Occipital lobe (tissue), 2 donors: ENCODE data around the gene CCDC196. TPM values are rescaled to one million over a fixed set of nuclear protein-coding genes. Genes with fewer than 3 reads are reported as not detected.
"Not testable (repeated sequence)": the region's sequence is repeated elsewhere in the genome, so short reads cannot be mapped to it uniquely, and the experiment has no call there.

Source experiments
- DNase-seq: peaks from one replicate; lab custom pipeline; 2025; lab: John Stamatoyannopoulos, UW
- total RNA-seq: library from RNA; depleted of rRNA; stranded (reverse); fragments of >200 nt; gene quantifications from one replicate; pipeline ENCODE4 v1.2.3, GENCODE V29; 2014

CCDC196 gene
- total RNA-seq, 1 donor from 2014 or later, result not detected

DNA sequence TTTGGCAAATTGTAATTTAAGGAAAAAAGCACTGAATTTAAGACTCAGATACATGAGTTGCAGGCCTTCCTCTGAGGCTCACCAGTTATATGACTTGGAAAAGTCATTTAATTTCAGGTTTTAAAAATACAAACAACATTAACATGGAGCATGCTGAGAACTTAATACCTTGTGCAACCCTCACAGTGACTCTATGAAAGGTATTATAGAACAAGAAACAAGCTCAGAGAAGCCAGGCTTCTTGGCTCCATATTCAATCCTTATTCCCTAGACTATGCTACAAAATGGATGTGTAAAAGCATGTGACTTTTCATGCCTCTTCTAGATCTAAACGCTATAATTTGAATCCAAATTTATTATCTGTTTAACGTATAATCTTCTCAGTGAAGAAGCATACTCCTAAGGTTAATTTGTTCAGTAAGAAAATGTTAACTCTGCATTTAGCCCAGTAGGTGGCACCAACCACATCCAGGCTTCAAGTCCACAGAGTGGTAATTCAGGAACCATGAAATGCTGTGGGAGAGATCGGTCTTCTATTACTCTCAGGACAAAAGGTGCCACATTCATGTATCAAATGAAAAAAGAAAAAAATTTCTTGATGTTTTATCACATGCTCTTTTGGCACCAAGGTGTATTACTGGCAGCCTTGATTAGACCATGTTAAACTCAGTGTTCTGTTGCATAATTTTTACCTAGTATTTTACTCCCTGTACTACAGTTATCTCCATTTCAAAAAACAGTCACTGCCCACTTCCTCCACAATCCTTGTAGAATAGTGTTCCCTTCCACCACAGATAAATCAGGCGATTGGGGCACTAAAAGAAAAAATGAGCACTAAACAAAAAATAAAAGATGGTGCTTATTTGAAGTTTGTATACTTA is 9.3 kb downstream of the CCDC196 start:
- peak; percentile 4 for DNase-seq

DNA sequence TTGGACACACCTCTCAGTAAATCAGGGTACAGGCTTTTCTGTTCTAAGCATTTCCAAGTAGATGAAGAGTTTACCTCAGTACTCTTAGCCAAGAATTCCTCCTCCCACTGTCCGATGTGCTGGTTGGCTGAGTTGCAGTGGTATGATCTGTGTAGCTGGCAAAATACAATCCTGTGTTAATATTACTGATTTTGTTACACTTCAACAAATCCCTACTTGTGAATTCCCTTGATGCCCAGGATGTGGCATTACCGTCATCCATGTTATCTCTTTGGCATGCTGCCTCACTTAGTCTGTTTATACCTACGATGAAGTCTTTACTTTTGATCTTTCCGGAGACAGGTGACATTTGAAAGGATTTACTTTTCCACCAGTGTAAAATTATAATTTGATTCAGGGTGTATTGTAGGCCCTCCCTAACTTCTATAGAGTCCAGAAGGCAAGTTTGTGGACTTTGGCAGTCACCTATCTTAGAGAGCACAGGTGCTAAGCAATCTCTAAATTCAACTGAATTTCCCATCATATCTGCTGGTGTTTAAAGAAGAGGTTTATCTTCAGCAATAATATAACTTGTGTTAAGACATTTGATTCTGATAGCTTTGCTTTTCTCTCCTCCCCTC is 10.1 kb downstream of the CCDC196 start:
- DNase-seq, result no peak

DNA sequence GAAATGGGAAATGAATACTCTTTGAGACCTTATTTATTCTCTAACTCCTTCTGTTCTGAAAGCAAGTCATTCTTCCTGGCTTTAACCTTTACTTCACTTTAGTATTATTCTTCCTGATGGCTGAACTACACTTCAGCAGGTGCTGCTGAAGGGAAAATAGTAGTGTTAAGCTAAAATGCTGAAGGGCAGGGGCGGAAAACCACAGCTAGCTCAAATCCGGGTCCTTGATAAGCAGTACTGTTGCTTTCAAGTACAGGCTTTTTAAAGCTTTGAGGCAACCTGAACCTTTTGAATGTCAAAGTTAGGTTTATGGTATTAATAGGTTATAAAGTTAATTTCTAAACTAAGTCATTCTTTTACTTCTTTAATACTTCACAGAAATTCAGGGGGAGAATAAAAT is 10.7 kb downstream of the CCDC196 start:
- no peak for DNase-seq

DNA sequence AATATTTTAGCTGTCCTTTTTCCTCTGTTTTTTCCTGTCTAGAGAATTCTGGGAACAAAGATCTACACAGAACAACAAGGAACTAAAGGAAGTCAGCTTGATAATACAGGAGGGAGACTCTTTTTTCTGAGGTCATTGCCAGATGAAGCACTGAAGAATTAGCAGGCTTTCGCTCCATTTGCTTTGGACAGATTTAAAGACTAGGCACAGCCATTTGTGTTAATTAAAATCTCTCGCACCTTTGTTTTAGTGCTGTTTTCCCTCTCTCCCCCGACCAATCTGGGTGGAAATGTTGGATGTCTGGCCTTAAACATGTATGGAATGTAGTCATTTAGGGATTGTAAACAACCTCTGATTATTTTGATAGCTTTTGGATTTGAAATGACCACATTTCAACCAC is 12.1 kb downstream of the CCDC196 start:
- DNase-seq, result no peak

DNA sequence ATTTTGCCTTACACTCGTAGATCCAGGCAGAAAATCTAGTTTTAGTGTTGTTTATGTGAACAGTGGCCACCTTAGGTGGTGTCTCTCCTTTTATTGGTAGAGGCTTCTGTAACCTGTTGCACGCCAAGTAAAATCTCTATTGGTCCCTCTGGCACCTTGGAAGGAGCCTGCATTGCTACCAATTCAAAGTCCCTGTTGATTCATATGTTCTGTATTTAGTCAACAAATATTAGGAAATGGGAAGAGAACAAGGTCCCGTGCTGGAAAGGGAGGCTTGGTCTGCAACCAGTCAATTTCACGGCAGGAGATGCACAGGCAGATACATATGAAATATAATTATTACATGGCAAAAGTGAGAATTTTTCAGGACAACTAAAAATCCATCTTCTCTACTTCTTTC is 15.4 kb downstream of the CCDC196 start:
- DNase-seq, result no peak

DNA sequence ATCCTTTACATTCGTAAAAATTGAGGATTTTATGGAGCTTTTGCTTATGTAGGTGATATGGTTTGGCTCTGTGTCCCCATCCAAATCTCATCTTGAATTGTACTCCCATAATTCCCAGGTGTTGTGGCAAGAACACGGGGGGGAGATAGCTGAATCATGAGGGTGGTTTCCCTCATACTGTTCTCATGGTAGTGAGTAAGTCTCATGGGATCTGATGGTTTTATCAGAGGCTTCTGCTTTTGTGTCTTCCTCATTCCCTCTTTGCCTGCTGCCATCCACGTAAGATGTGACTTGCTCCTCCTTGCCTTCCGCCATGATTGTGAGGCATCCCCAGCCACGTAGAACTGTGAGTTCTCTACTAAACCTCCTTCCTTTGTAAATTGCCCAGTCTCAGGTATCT is 16.7 kb downstream of the CCDC196 start:
- not testable (repeated sequence) for DNase-seq

DNA sequence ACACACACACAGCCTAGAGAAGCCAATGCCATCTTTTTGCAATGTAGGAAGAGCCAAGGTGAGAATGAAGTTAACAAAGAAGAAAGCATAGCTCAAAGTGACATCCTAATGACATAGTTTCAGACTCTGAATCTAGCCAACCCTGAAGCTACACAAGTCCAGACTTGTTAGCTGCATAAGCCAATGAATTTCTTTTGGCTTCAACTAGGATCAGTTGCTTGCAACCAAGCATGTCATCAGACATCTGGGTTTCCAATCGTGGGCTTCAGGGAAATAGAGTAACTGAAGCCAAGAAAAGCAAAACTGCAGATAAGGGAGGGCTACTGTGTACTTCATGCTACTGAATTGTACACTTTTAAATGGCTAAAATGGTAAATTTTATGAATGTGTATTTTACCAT is 17.4 kb downstream of the CCDC196 start:
- DNase-seq, result no peak

DNA sequence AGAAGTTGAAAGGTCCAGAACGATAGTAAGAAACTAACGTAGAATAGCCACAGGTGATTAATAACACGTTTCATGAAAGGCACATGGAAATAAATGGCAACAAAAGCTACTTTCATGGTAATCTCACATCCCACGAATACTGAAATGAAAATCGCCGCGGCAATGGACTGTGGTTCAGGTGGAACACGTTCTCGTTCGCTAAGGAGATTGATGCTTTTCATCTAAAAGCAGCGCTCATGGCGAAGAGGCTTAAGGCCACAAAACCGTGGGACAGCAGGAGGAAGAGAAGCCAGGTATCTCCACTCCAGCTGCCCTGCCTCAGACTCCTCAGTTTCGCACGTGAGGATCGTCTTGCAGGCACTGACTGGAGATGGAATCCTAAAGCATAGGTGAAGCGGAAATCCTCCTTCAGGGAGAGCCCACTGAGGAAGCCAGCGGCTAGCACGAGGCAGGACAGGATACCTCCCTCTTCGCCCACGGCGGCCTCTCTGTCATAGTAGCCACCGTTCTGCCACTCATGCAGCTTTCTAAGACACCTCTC is 21.1 kb downstream of the CCDC196 start:
- no peak for DNase-seq

DNA sequence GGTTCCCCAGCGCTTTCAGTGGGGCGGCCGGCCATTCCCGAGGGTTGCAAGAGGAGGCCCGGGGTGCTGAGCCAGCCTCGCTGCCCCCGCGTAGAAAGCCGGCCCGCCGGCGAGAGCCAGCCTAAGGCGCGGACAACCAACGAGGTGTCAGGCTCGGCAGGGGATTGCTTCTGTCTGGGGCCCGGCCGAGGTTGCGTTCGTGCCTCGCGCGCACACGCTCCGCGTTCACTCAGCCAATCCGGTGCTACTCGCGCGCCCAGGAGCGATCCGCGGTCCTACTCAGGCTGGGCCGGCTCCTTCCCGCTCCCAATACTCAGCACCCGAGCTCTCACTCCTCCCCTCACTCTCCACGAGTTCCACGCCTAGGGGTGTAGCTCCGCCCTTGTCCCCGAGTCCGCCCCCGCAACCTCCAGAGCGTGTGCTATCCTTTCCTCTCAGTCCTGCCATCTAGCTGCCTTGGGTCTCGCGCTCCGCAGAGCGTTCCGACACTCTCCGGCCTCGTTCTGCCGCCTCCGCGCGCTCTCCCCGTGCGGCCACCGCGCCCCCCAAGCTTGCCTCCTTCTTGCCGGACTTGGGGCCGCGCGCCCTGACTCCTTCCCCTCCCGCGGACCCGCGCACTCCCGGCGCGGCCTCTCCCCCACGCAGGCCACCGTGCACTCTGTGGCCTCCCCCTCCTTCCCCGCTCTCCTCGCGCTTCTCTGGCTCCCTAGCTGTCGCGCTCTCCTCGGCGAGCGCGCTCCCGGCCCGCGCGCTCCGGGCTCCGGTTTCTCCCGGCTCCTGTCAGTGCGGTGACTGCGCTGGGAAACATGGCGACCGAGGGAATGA is 21.8 kb downstream of the CCDC196 start, which contains the start of gene GPHN:
GPHN (plus strand) TSS at position 426 of the 825 bp plus-strand sequence.
- DNase-seq, result peak; percentile 96

DNA sequence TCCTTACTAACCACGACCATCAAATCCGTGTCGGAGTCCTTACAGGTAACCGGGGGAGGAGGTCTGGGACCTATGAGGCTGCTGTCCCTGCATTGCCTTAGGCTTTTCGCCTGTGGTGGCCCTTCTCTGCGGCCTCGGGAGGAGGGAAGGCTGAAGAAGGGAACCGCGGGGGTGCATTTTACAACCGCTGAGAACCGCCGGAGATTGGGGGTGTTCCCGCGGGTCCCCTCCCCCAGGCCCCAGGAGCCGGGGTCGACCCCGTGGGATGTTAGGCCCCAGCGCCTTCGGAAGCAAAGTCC is 22.3 kb downstream of the CCDC196 start:
- no peak for DNase-seq

DNA sequence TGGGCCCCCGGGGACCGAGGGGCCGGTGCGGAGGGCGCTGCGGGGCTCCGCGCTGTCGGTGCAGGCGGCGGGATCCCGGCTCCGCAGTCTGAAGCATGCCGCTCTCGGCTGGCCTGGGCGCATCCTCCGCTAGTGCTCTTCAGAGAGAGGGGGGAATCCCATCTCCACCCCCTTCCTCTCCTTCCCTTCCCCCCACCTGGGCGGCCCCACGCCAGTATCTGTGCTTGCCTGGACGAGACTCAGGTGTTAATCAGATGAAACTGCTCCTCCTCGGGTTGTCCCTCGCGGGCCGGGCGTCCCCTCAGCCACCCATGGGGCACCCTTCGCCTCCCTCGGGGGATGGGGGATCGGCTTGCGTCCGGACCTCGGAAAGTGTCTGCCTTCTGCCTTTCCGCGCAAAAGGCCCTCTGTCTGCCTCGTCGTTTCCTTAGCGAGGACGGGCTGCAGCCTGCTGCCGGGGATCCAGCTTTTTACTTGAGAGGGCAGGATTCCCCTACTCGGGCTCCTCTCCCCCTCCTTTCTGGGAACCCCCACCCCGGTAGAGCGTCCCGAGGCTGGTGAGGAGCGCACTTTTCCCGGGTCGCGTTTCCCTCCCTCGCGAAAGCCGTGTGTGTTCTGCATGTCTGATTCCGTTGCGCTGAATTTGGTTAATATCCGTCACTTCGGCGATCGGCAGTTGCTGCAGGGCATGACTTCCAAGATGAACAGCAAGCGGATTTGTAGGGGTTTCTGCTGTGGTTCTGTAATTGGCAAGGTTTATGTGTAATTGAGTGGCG is 22.9 kb downstream of the CCDC196 start:
- DNase-seq, result peak; percentile 58

DNA sequence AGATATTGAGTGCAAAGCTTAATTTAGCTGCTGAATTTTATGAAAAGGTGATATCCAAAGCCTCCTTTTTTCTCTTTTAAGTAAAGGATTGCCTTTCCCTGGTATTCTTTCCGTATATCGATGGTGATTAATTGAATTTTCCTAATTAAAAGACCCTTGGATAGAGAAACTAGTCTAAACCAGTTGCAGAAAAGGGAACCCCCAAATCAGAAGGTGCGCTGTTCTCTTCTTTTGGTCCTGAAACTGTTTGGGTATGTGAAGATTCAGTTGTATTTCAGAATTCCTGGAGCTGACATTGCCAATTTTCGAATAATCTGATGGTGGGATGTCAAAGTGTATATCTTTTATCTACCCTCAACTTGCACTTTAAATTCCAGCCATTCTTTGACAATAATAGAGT is 23.7 kb downstream of the CCDC196 start:
- no peak for DNase-seq

DNA sequence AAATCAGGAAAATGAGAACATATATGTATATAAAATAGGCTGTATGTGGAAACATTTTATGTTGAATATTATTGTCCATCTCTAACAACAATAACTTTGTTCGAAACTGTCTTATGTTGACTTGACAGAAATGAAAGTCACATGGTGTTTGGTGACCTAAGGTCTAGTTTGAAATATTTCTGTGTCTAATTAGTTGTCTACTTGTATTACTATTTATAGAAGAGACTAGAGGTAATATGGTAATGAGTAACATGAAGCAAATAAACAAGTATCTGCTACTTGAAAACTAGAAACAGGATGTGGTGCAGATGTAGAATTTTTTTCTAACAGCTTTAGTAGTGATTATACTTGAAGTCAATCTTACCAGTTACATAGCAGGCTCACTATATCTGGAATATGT is 25.7 kb downstream of the CCDC196 start:
- DNase-seq, result no peak

DNA sequence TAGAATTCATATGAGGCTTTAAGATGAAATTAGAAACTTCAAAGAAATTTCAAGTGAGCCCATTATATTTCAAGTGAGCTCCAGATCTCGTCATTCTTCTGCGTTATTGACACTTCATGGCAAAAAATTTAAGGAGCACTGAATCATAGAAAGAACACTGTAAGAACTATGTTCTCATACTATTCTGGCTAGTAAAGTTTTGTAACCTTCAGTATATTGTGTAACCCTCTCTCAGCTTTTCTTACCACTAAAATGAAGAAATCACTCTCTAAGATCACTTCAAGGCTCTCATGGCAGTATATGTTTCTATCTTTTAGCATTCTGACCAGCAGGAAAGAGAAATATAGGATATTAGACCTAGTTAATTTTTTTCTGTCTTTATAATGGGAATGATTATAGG is 28.0 kb downstream of the CCDC196 start:
- DNase-seq, result no peak

DNA sequence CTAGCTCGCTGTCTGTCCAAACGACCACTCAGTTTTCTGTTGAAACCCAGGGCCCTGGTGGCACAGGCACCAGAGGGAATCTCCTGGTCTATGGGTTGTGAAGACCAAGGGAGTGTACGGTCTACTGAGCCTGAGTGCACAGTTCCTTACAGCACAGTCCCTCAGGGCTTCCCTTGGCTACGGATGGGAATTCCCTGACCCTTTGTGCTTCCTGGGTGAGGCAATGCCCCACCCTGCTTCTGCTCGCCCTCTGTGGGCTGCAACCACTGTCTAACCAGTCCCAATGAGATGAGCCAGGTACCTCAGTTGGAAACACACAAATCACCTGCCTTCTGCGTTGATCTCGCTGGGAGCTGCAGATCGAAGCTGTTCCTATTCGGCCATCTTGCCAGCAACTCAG is 44.4 kb downstream of the CCDC196 start:
- no peak for DNase-seq

DNA sequence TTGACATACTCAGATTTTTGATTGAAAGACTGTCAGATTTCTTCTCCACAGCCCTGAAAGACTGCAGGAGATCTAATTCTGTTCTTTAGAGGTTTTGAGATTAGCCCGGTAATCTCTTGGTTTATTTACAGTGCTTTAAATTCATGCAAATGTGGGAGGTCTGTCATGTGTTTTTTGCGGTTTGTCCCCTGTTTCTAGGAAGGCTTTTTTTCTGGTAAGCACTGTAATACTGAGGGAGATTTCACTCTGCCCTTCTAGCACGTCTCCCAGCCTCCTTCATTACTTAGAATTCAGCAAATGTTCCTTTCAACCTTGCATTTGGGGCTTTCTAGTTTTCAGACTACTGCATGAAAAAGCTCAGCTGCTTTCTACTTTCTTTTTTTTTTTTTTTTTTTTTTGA is 52.9 kb downstream of the CCDC196 start:
- DNase-seq, result no peak

DNA sequence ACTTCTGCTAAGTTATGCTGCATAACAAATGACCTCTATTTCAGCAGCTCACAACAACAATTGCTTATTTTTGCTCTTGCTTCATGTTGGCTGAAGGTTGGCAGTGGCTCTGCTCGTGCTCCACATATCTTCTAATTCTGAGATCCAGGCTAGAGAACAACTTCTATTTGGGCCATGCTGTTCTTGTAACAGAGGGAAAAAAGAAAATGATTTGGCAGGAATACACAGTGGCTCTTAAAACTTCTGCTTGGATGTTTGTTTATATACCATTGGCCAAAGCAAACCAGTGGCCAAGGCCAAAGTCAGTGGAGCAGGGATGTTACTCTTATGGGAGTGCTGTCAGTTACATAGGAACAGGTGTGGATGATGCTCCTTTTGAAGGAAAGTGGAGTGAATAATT is 53.9 kb downstream of the CCDC196 start:
- no peak for DNase-seq

DNA sequence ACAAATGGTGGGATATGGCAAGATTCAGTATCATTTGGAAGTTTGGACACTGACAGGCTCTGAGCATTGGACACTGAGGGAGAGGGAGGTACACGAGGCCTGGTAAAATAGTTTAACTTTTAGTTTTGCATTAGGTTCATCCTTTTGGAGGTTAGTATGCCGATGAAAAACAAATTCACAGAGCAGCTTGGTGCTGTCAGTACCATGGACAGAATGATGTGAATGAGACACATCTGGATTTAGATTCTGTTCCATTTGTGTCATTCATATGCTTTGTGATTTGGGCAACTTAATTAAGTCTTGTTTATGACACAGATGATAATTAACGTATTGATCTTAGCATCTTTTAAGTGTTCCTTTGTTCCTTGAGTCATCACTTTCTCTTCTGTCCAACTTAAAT is 55.5 kb downstream of the CCDC196 start:
- DNase-seq, result no peak

DNA sequence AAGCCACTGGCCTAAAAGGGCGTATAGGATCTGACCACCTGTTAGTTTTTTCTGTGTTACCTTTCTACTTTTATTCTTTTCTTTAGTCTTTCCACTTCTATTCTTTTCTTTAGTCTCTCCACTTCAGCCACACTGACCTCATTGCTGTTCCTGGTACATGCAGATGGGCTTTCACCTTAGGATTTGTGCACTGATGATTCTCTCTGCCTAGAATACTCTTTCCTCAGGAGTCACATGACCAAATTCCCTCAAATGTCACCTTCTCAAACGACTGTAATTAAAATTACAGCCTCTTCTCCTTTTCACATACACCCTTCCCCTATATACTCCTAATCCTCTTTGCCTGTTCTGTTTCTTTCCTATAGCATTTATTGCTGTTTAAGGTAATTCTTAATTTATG is 57.8 kb downstream of the CCDC196 start:
- DNase-seq, result no peak

DNA sequence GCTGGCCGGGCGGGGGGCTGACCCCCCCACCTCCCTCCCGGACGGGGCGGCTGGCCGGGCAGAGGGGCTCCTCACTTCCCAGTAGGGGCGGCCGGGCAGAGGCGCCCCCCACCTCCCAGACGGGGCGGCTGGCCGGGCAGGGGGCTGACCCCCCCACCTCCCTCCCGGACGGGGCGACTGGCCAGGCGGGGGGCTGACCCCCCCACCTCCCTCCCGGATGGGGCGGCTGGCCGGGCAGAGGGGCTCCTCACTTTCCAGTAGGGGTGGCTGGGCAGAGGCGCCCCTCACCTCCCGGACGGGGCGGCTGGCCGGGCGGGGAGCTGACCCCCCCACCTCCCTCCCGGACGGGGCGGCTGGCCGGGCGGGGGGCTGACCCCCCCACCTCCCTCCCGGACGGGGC is 59.0 kb downstream of the CCDC196 start:
- DNase-seq, result not testable (repeated sequence)

DNA sequence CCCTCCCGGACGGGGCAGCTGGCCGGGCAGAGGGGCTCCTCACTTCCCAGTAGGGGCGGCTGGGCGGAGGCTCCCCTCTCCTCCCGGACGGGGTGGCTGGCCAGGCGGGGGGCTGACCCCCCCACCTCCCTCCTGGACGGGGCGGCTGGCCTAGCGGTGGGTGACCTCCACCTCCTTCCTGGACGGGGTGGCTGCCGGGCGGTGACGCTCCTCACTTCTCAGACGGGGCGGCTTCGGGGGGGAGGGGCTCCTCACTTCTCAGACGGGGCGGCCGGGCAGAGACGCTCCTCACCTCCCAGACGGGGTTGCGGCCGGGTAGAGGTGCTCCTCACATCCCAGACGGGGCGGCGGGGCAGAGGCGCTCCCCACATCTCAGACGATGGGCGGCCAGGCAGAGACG is 59.6 kb downstream of the CCDC196 start:
- DNase-seq, result not testable (repeated sequence)
